AG09309 (cell line): ENCODE results near the gene HMCN1.

Experiments
- DNase-seq: peaks from one replicate; pipeline ENCODE4 v3.0.0-alpha.2; 2010; ENCODE audit warnings: low read depth
- H3K4me3 ChIP-seq: 2 replicates; pipeline ENCODE4 v1.5.1; 2011; ENCODE audit warnings: mild to moderate bottlenecking, low read depth, low read length, moderate library complexity; ENCODE audit not compliant: control insufficient read depth
- TF ChIP-seq, protein P1 (sequence below): IDR thresholded peaks from 2 replicates; pipeline ENCODE4 v1.5.1; 2011; ENCODE audit warnings: mild to moderate bottlenecking, low read depth, low read length, inconsistent platforms; ENCODE audit not compliant: insufficient read depth, control insufficient read depth; ENCODE audit errors: missing control alignments

HMCN1 gene

DNA sequence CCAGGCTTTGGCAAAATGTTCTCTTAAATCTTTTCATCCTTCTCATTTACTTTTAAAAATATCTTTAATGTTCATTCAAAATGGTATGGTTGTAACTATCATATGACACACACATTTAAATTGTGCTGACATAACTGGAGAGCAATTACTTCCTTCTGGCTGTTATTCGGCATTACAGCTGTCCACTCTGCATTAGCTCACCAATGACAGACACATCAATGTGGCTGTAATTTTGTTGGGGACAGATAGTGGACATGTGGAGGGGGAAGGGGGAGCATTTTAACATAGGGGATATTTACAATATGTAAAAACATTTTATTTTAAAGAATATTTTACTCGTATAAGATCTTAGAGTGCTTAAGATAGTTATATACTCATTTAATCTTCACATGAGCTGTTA, 319.8 kb downstream of the HMCN1 start:
- TF ChIP-seq, protein P1, sequence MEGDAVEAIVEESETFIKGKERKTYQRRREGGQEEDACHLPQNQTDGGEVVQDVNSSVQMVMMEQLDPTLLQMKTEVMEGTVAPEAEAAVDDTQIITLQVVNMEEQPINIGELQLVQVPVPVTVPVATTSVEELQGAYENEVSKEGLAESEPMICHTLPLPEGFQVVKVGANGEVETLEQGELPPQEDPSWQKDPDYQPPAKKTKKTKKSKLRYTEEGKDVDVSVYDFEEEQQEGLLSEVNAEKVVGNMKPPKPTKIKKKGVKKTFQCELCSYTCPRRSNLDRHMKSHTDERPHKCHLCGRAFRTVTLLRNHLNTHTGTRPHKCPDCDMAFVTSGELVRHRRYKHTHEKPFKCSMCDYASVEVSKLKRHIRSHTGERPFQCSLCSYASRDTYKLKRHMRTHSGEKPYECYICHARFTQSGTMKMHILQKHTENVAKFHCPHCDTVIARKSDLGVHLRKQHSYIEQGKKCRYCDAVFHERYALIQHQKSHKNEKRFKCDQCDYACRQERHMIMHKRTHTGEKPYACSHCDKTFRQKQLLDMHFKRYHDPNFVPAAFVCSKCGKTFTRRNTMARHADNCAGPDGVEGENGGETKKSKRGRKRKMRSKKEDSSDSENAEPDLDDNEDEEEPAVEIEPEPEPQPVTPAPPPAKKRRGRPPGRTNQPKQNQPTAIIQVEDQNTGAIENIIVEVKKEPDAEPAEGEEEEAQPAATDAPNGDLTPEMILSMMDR, result no peak
- DNase-seq, result no peak
- no peak overlapping the region for H3K4me3 ChIP-seq

DNA sequence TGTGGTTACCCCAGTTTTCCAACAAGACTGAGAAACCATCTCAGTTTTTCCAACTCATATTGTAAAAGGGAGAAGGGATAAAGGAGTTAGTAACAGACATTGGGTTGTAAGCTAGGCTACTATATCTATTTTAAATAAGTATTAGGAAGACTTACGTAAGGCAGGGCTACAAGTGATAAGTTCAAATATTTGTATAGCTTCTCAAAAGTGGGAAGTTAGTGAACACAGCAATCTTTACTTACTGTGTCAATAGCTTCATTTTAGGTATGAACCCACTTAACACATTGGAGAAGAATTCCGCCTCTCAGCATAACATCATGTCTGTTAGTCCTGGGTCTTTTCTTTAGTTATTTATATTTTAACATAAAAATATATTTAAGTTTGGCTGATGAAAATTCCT, 320.7 kb downstream of the HMCN1 start:
- no peak for DNase-seq
- TF ChIP-seq, protein P1, result no peak

DNA sequence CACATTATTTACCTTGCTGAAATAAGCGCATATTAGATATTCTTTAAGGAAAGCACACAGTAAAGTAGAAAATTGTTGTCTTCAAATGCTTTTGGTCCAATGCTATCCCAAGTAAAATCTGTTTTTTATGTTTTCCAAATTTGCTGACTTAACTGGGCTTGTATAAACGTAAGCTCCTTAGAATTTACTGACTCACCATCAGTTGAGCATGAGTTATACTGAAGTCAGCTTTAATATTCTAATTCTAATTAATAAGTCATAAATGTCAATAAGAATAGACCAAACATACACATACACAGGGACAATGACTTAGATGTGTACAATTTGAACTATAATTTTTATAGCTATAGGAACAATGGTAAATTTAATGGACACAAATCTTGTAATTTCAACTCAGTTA, 321.7 kb downstream of the HMCN1 start:
- TF ChIP-seq, protein P1, result no peak
- DNase-seq, result no peak
- H3K4me3 ChIP-seq, result no peak overlapping the region

More for the DNA sequence above, 320.7 kb downstream of the HMCN1 start:
- no peak overlapping the region for H3K4me3 ChIP-seq

DNA sequence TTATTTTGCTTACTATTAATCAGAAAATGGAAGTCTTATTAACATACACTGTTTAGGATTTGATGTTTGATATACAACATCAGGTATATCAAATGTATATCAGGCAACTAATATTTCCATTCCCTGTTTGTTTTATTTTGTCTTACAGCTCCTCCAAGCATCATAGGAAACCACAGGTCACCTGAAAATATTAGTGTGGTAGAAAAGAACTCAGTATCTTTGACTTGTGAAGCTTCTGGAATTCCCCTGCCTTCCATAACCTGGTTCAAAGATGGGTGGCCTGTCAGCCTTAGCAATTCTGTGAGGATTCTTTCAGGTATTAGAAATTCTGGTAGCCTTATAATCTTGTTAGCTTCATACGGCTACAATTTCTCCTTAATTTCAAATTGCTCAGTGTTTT, 322.9 kb downstream of the HMCN1 start:
- H3K4me3 ChIP-seq, result no peak overlapping the region
- DNase-seq, result no peak
- TF ChIP-seq, protein P1, result no peak

DNA sequence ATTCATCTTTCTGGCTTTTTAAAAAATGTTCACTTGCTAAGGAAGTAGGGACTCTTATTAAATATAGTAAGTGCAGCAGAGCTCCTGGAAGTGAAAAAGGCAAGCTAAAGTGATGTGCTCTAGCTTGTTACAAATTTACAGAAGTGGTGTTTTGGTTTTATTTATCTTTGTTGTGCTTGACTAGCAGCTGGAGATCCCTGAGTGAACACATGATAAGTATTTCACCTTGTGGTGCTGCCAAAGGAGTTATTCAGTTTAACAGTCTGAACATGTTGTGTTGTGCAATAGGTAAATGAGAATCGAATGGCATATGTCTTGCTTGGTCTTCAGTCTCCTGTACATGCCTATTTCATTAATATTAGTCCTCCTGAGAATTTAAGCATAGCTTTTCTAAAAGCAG, 325.1 kb downstream of the HMCN1 start:
- peak; percentile 32 for DNase-seq
- TF ChIP-seq, protein P1, result no peak
- H3K4me3 ChIP-seq, result no peak overlapping the region

DNA sequence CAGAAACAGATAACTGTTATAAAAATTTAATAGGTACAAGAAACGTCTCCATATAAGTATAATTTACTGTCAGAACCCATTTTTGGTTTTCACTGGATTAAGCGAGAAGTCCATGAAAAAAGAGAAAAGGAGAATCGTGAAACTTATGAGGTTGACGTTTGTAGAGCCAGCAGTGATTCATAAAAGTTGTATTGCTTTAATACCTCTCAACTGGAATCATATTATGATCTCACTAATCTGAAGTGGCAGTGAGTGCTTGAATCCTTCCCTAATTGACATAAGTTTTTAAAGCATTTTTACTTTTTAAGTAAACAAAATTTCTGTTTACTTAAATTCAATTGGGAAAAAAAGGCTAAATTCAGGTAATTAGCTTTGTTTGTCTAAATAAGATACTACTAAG, 325.6 kb downstream of the HMCN1 start:
- TF ChIP-seq, protein P1, result no peak
- no peak overlapping the region for H3K4me3 ChIP-seq
- no peak for DNase-seq

DNA sequence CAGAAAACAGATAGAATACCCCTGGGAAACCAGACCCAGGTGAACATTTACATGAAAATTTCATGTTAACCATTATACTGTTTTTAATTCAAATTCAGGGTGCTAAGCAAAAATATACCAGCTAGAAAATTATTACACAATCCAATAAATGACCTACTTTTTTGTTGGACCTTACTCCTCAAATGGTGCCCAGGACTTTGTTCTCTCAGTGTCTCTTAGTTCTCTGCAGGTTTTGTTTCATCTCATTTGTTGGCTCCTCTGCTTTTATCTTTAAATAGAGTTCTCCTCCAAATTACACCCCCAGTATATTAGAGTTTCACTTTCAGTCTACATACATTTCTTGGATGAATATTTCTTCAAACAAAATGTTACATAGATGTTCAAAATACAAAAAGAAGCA, 326.0 kb downstream of the HMCN1 start:
- TF ChIP-seq, protein P1, result no peak
- H3K4me3 ChIP-seq, result no peak overlapping the region
- no peak for DNase-seq
